GM19395 (cell line): ENCODE results near the gene GARRE1.
"Not testable (repeated sequence)": the region's sequence is repeated elsewhere in the genome, so short reads cannot be mapped to it uniquely, and the experiment has no call there.

Source experiments
- ATAC-seq: cut with Tn5 transposase; IDR thresholded peaks from one replicate; pipeline ENCODE4 v1.9.1; 2021; ENCODE audit warnings: mild to moderate bottlenecking, moderate library complexity; ENCODE audit not compliant: unreplicated experiment

Gene GARRE1

GRCh38 chr19:34229721-34230120 is 24.6 kb upstream of the GARRE1 start:
- no peak for ATAC-seq

- no peak for ATAC-seq
Measured at GRCh38 chr19:34230820-34231219, 23.5 kb upstream of the GARRE1 start.

GRCh38 chr19:34231439-34231838 is 22.9 kb upstream of the GARRE1 start:
- ATAC-seq, result no peak

DNA sequence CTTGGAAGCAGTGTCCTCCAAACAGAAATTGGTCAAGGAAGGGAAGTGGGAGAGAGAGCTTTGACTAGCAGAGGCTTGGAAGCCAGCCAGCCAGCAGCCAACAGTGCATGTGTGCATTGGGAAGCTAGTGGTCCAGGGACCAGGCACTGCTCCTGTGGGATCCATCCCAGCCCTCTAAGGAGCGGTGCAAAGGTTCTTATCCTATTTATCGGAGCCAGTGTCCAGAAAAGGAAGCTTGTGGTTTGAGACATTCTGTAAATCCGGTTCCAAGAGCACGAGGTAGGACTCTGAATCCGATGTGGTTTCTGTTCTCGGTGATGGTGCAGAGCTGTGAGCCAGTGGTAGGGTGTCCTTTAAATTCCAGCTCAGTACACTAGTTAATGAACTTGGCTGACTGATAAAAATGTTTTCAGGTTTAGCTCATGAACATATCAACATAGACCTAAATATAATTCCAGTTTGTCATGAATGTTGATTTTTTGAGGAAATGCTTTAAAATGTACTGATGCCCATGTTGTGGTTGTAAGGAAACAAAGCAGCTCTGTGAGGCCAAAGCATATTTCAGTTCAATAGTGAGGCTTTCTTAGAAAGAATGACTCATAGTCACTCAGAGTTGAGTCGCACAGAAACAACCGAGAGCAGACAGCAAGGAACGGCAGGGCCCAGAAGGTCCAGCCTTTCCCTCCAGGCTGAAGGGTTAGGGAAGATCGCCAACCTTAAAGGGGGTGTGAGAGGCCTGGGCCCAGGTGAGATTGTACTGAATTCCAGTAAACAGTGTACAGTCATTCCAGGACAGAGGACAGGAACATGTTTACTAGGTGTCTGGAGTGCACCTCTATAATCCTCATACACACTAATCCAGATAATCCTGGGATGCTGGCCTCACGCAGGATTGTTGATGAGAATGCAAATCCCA is 21.5 kb upstream of the GARRE1 start:
- peak; percentile 61 for ATAC-seq

GRCh38 chr19:34235425-34235940 is 18.9 kb upstream of the GARRE1 start:
- no peak for ATAC-seq

DNA sequence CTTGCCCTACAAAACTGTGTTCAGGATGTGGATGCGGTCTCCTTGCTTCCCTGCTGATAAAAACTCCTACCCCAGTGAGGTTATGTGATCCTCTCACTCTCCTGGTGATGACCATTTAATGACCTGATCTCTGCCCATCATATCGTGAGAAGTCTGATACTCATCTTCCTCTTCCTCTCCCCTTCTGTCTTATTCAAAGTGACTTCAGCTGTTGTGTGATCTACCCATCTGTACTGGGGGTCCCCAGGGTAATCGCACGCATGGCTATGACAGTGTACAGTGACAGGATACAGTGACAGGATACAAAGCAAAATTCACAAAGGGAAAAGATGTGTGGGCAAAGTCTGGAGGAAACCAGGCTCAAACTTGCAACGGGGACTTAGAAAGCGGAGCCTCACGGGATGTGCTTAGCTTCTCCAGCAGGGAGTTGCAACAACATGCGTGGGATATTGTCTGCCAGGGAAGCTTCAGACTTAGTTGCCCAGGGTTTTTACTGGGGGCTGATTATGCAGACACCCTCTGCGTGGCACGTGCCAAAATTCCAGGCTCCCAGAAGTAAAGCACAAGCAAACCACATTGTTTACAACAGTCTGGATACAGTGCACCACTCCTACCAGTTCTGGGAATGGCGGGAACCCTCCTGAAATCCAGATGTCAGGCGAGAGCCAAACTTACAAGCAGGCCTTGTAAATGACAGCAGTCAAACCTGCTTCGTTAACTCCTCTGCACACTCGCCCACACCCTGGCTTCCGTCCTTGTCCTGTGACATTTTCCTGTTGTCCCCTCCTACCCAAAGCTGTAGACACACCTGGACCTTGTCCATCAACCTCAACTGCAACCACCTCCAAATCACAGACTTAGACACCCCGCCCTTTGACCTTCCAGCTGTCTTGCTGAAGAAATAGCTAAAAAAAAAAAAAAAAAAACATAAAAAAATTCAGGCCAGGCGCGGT is 18.0 kb upstream of the GARRE1 start:
- ATAC-seq, result no peak

DNA sequence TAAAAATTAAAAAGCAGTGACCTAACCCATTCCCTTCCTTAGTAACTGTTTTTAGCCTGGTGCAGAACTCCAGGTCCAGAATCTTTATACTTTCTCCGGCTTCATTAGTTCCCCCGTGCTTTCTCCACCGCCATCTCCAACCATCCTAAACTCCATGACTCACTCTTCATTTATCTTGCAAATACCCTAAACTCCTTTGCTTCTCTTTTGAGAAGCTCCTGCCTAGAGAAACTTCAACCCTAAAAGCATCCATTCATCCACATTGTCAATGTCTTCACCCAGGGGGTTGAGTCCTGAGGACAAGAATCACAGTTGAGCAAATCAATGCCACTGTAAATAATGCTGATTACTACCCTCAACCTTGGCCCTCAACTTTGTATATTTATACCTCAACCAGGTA is 17.1 kb upstream of the GARRE1 start:
- ATAC-seq, result no peak

- no peak for ATAC-seq
Measured at GRCh38 chr19:34237939-34238338, 16.4 kb upstream of the GARRE1 start.

DNA sequence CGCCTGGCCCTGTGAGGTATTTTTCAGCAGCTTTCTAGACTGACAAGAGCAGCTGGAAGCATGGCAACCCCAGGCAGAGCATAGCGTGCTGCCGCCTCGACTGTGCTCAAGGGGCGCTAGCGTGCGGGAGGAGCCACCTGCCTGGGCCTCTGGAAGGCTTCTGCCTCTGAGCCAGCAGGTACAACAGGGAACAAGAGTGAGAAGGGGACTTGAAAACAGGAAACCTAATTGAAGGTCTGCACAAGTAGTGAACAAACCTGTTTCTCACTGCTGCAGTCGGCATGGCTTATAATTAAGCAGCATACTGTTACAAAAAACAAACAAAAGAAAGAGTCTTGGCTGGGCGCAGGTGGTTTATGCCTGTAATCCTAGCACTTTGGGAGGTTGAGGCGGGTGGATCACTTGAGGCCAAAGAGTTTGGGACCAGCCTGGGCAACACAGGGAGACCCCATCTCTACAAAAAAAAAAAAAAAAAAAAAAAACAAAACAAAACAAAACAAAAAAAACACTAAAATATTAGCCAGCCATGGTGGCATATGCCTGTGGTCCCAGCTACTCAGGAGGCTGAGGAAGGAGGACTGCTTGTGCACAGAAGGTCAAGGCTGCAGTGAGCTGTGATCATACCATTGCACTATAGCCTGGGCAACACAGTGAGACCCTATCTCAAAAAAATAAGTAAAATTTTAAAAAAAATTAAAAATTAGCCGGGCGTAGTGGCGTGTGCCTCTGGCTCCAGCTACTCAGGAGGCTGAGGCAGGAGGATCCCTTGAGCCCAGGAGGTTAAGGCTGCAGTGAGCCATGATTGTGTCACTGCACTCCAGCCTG is 12.6 kb upstream of the GARRE1 start:
- ATAC-seq, result no peak

DNA sequence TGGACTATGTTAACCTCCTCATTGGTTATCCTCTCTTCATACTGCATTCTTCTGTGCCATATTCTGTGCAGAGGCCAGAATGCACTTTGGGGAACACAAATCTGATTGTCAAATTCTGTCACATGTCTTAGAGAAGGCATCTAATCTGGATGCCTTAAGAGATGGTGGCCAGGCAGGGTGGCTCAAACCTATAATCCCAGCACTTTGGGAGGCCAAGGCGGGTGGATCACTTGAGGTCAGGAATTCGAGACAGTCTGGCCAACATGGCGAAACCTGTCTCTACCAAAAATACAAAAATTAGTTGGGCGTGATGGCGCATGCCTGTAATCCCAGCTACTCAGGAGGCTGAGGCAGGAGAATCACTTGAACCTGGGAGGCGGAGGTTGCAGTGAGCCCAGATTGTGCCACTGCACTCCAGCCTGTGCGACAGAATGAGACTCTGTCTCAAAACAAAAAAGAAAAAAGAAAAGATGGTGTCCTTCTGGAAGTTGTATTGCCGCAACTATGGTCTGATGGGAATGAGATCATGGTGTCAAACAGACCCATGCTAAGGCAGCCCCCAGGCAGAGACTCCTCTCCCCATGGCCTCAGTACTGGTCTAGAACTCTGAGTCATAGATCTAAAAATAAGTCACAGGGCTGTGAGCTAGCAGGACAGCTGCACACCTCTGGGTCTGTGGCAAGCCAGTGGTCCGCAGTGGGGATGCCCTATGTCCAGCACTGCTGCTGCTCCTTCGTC is 11.0 kb upstream of the GARRE1 start:
- ATAC-seq, result not testable (repeated sequence)

GRCh38 chr19:34243876-34244578 is 10.3 kb upstream of the GARRE1 start:
- ATAC-seq, result no peak

DNA sequence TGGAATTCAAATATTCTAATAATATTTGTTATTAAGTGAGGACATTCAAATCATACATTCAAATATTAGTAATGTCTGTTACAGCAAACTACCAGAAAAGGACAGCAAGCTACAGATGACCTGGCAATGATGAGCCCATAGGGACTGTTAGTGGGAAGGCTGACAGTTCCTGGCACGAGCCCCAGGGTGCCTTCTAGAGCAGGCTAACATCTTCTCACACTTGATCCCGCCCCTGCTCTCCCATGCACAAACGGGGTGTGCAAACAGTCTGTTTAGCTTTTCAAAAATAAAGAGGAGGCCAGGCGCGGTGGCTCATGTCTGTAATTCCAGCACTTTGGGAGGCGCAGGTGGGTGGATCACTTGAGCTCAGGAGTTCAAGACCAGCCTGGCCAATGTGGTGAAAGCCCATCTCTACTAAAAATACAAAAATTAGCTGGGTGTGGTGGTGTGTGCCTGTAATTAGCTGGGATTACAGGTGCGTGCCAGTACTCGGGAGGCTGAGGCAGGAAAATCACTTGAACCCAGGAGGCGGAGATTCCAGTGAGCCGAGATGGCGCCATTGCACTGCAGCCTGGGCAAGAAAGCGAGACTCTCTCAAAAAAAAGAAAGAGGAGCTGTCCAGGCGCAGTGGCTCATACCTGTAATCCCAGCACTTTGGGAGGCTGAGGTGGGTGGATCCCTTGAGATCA is 9.6 kb upstream of the GARRE1 start:
- no peak for ATAC-seq

DNA sequence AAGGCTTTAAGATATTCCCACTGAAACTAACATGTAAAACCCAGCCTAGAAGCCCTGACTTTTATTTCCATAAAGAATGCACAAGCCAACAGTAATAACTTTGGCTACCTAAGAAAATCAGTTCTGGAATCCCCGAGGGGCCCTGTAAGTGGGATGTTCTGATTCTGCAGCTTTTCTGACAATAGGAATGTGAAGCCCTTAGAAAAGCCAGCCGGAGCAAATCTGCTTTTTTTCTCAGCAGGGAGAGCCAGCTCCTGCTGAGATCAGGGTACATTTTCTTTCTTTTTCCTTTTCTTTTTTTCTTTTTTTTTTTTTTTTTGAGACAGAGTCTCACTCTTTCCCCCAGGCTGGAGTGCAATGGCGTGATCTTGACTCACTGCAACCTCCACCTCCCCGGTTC is 8.0 kb upstream of the GARRE1 start:
- no peak for ATAC-seq

DNA sequence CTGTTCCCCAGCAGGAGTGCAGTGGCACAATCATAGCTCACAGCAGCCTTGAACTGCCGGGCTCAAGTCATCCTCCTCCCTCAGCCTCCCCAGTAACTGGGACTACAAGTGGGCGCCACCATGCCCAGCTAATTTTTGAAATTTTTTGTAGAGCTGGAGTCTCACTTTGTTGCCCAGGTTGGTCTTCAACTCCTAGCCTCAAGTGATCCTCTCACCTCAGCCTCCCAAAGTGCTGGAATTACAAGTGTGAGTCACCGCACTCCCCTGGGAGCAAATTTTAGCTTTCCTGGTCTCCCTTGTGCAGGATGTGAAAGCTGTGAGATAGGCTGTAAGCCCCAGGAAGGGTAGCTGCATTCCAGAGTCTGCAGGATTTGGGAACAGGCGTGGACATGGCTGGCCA is 5.4 kb upstream of the GARRE1 start:
- no peak for ATAC-seq

DNA sequence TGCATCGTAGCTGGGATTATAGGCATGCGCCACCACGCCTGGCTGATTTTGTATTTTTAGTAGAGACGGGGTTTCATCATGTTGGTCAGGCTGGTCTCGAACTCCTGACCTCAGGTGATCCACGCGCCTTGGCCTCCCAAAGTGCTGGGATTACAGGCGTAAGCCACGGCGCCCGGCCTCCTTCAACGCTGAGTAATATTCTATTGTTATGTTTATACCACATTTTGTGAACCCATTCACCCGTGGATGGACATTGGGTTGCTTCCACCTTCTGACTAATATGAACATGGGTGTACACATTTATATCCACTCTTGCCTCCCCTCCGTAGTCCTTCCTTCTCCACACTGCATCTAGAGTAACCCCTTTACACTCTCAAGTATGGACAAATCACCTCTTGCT is 1.2 kb upstream of the GARRE1 start:
- ATAC-seq, result not testable (repeated sequence)

GRCh38 chr19:34253681-34254045 is 691 bp upstream of the GARRE1 start:
- ATAC-seq, result not testable (repeated sequence)

GRCh38 chr19:34254698-34255432 is 511 bp downstream of the GARRE1 start:
- peak; percentile 57 for ATAC-seq

DNA sequence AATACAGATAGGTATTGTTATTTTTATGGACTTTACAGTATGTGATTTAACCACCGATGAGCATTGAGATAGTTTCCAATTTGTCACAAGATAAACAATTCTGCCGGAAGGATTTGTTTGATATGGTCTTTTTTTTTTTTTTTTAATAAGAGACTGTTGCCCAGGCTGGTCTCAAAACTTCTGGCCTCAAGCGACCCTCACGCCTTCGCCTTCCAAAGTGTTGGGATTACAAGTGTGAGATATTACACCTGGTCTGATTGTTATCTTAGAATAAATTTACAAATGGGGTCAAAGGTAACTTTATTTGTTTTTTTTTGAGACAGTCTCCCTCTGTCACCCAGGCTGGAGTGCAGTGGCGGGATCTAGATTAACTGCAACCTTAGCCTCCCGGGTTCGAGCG is 1.2 kb downstream of the GARRE1 start:
- ATAC-seq, result no peak
